Fibroblast of lung (primary cell): ENCODE data around the gene FBXW9.

Experiments used
- EZH2 ChIP-seq: IDR thresholded peaks from 2 replicates; pipeline ENCODE4 v1.5.1; 2012; ENCODE audit warnings: low read length, control low read depth, mild to moderate bottlenecking; ENCODE audit errors: missing control alignments
- TF ChIP-seq, protein P1 (sequence below), 2 donors: IDR thresholded peaks in 1 of 2; conservative IDR thresholded peaks in 1 of 2; 1 replicate in 1 of 2; 2 replicates in 1 of 2; pipeline ENCODE4 v1.5.1; 2011 to 2012; ENCODE audit warnings: low read length in 2 of 2, control low read depth in 1 of 2, inconsistent platforms in 1 of 2, low read depth in 1 of 2, mild to moderate bottlenecking in 1 of 2

DNA sequence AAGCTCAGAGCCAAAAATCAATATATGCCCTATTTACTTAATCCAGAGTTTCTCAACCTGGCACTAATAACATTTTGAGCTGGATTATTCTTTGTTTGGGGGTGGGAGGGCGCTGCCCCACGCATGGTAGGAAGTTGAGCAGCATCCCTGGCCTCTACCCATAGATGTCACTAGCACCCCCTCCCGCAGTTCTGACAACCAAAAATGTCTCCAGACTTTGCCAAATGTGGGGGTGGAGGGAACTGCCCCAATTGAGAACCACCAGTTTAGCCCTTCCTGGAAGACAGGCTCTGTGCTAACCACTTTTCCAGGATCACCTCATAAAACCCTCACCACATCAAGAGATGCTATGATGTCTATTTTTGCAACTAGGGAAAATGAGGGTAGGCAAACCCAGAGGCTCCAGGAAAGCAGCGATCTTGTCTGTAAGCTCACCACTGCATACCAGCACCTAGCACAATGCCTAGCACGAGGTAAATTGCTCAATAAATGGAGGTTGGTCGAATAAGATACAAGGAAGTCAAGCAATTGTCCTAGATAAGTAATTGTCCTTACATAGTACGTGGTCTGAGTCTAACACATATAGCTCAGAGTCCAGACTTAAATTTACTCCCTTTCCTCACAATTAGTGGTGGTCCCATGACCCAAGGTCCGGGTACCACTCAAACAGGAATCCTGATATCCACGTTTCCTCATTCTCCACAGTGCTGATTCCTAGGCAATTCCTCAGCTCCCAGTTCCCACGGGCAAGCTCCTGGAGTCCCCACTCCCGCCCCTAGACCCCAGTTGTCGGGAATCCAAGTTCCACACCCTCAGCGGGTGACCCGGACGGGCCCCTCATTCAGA lies 37.2 kb upstream of the FBXW9 start:
- TF ChIP-seq, protein P1, sequence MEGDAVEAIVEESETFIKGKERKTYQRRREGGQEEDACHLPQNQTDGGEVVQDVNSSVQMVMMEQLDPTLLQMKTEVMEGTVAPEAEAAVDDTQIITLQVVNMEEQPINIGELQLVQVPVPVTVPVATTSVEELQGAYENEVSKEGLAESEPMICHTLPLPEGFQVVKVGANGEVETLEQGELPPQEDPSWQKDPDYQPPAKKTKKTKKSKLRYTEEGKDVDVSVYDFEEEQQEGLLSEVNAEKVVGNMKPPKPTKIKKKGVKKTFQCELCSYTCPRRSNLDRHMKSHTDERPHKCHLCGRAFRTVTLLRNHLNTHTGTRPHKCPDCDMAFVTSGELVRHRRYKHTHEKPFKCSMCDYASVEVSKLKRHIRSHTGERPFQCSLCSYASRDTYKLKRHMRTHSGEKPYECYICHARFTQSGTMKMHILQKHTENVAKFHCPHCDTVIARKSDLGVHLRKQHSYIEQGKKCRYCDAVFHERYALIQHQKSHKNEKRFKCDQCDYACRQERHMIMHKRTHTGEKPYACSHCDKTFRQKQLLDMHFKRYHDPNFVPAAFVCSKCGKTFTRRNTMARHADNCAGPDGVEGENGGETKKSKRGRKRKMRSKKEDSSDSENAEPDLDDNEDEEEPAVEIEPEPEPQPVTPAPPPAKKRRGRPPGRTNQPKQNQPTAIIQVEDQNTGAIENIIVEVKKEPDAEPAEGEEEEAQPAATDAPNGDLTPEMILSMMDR (conservative IDR thresholded peaks at IDR 0.05 in 1 of 2, IDR thresholded peaks at IDR 0.05 in 1 of 2; ENCODE audit: low read depth in 1 of 2, low read length in 2 of 2) = peak; percentile 40 to 44
- TF ChIP-seq EZH2 = no peak
